DND-41 (cell line): ENCODE results near the gene ZNF474.

Experiments
- ATAC-seq: fragments of 200-7000 bp; cut with Tn5 transposase; 3 replicates; pipeline ENCODE4 v1.9.1; 2021; ENCODE audit warnings: low read depth; ENCODE audit not compliant: insufficient read depth
- DNase-seq: peaks from one replicate; pipeline ENCODE4 v3.0.0-alpha.2; 2020
- H2AFZ ChIP-seq: 2 replicates; pipeline ENCODE4 v1.6.0; 2012; ENCODE audit warnings: low read depth, low read length
- H3K27ac ChIP-seq: 2 replicates; pipeline ENCODE4 v1.5.1; 2012; ENCODE audit warnings: low read length, inconsistent platforms
- H3K27me3 ChIP-seq: fragments of 200-600 bp; sonication (generic); 2 replicates; pipeline ENCODE4 v1.6.0; 2012; ENCODE audit warnings: low read length, mild to moderate bottlenecking, inconsistent platforms; ENCODE audit not compliant: insufficient read depth, poor library complexity
- H3K36me3 ChIP-seq: 2 replicates; pipeline ENCODE4 v1.5.1; 2012; ENCODE audit warnings: low read length, inconsistent platforms; ENCODE audit not compliant: insufficient read depth
- H3K4me1 ChIP-seq: 2 replicates; pipeline ENCODE4 v1.5.1; 2012; ENCODE audit warnings: mild to moderate bottlenecking, low read length; ENCODE audit not compliant: insufficient read depth
- H3K4me2 ChIP-seq: 2 replicates; pipeline ENCODE4 v1.6.0; 2012; ENCODE audit warnings: mild to moderate bottlenecking, moderate library complexity, low read length, inconsistent platforms; ENCODE audit not compliant: insufficient read depth
- H3K4me3 ChIP-seq, 2 experiments: fragments of 200-600 bp in 1 of 2; shearing (Covaris generic) in 1 of 2; 2 replicates each; pipeline ENCODE4 v1.5.1; 2012 to 2016; ENCODE audit warnings: inconsistent platforms in 2 of 2, low read length in 2 of 2, mild to moderate bottlenecking in 2 of 2, low read depth in 1 of 2, moderate library complexity in 1 of 2
- H3K79me2 ChIP-seq: 2 replicates; pipeline ENCODE4 v1.6.0; 2012; ENCODE audit warnings: low read length, inconsistent platforms; ENCODE audit not compliant: insufficient read depth
- H3K9ac ChIP-seq: 2 replicates; pipeline ENCODE4 v1.6.0; 2012; ENCODE audit warnings: low read depth, mild to moderate bottlenecking, inconsistent platforms, low read length, moderate library complexity
- H3K9me3 ChIP-seq: 2 replicates; pipeline ENCODE4 v1.5.1; 2012; ENCODE audit warnings: low read length, moderate library complexity, mild to moderate bottlenecking, inconsistent platforms; ENCODE audit not compliant: insufficient read depth, severe bottlenecking
- H4K20me1 ChIP-seq: 2 replicates; pipeline ENCODE4 v1.6.0; 2012; ENCODE audit warnings: low read length; ENCODE audit not compliant: insufficient read depth
- EZH2 ChIP-seq: IDR thresholded peaks from 3 replicates; pipeline ENCODE4 v1.6.1; 2012; ENCODE audit warnings: borderline replicate concordance, low read depth, mild to moderate bottlenecking, moderate library complexity, low read length, inconsistent platforms; ENCODE audit not compliant: severe bottlenecking
- TF ChIP-seq, protein P1 (sequence below): IDR thresholded peaks from 2 replicates; pipeline ENCODE4 v1.5.1; 2012; ENCODE audit warnings: borderline replicate concordance, low read length, moderate library complexity, mild to moderate bottlenecking; ENCODE audit not compliant: poor library complexity, severe bottlenecking; ENCODE audit errors: extremely low read depth

Gene ZNF474

DNA sequence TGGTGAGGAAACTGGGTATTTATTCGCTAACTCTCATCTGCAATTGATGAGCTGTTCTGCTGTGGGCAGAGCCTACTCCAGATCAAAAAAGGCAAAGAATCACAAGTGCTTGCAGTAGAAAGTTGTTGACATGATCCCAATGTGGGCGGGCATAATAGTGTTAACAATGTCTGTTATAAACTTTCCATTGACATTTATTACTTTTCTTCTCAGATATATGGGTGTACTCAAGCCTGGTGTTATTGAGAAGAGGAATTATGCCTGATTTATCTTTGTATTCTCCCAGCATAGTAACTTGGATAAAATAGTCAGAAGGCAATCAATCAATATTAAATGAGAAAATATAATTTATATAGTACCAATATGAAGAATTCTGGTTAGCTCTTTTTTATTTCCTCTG lies 47.8 kb downstream of the ZNF474 start:
- ATAC-seq: no peak
- Histone ChIP-seq H4K20me1 (no peaks in the 10 kb centered on the region), H3K4me3 (no peak overlapping the region), H3K27me3 (no peaks in the 10 kb centered on the region), H3K79me2 (no peaks in the 10 kb centered on the region), H3K36me3 (no peaks in the 10 kb centered on the region), H3K9ac (no peak overlapping the region), H2AFZ (no peak overlapping the region), H3K4me1 (peaks cover 11% of the 10 kb centered on the region), H3K4me2 (no peak overlapping the region), H3K27ac (no peak overlapping the region), H3K9me3 (no peaks in the 10 kb centered on the region)
- DNase-seq: no peak
- TF ChIP-seq, protein P1, sequence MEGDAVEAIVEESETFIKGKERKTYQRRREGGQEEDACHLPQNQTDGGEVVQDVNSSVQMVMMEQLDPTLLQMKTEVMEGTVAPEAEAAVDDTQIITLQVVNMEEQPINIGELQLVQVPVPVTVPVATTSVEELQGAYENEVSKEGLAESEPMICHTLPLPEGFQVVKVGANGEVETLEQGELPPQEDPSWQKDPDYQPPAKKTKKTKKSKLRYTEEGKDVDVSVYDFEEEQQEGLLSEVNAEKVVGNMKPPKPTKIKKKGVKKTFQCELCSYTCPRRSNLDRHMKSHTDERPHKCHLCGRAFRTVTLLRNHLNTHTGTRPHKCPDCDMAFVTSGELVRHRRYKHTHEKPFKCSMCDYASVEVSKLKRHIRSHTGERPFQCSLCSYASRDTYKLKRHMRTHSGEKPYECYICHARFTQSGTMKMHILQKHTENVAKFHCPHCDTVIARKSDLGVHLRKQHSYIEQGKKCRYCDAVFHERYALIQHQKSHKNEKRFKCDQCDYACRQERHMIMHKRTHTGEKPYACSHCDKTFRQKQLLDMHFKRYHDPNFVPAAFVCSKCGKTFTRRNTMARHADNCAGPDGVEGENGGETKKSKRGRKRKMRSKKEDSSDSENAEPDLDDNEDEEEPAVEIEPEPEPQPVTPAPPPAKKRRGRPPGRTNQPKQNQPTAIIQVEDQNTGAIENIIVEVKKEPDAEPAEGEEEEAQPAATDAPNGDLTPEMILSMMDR: no peak
- no peak for TF ChIP-seq EZH2

GRCh38 chr5:122179701-122180100 lies 50.4 kb downstream of the ZNF474 start:
- Histone ChIP-seq H4K20me1 (no peaks in the 10 kb centered on the region), H3K79me2 (no peaks in the 10 kb centered on the region), H3K4me3 (no peak overlapping the region), H3K4me1 (no peaks in the 10 kb centered on the region), H3K36me3 (no peaks in the 10 kb centered on the region), H3K9ac (no peak overlapping the region), H3K9me3 (no peaks in the 10 kb centered on the region), H3K27ac (no peak overlapping the region), H3K27me3 (no peaks in the 10 kb centered on the region), H3K4me2 (no peak overlapping the region), H2AFZ (no peak overlapping the region)
- DNase-seq (no peak), ATAC-seq (no peak)
- TF ChIP-seq, protein P1: no peak
- no peak for TF ChIP-seq EZH2

DNA sequence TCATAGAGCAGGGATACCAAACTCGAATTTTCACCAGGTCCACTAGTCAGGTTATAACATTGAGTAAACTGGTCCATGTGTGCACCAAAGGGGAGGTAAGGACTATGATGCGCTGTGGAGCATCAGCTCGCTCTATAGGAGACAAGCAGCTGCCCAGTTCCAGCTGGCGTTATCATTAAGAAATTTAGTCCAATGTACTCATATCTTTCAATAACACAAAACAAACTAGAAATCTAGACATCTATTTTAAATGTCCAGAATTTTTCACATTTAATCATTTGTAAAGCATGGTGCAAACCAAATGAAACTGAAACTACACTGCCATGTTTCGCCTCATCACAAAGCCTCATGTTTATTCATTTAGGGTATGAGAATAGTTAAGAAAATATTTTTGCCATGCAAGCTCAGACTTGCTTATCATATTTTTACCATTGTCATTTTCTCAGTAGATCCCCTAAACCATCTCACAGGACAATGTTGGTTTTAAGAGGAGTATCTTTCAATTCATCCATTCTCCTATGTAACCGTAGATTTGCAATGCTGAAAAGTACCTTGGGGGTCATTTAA lies 50.9 kb downstream of the ZNF474 start:
- Histone ChIP-seq H3K9me3 (no peaks in the 10 kb centered on the region), H4K20me1 (no peaks in the 10 kb centered on the region), H3K27ac (no peak overlapping the region), H3K4me2 (no peak overlapping the region), H3K27me3 (no peaks in the 10 kb centered on the region), H2AFZ (no peak overlapping the region), H3K36me3 (no peaks in the 10 kb centered on the region), H3K4me3 (no peak overlapping the region), H3K79me2 (no peaks in the 10 kb centered on the region), H3K4me1 (no peaks in the 10 kb centered on the region), H3K9ac (no peak overlapping the region)
- TF ChIP-seq, protein P1: no peak
- TF ChIP-seq EZH2: no peak
- DNase-seq (no peak), ATAC-seq (no peak)
